ENCODE results near the gene ITGBL1.

ITGBL1 gene

DNA sequence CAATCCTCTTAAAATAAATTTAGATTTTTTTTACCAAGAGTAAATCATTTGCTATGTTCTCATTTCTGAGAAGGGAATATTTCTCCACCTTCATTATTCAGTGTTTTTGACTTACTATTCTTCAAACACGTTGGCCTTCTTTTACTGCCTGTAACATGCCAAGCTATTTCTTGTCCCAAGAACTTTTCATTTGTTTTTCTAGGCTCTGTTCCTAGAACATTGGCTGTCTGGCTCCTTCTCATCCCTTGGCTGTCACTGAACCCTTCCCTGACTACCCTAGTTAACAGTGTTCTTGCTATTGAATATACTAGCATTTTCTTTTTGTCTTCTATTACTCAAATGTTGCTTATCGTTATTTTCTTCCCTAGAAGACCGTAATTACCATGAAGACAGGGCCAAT, 248.1 kb downstream of the ITGBL1 start:
- no peak for DNase-seq (ENCODE audit: low spot score)

DNA sequence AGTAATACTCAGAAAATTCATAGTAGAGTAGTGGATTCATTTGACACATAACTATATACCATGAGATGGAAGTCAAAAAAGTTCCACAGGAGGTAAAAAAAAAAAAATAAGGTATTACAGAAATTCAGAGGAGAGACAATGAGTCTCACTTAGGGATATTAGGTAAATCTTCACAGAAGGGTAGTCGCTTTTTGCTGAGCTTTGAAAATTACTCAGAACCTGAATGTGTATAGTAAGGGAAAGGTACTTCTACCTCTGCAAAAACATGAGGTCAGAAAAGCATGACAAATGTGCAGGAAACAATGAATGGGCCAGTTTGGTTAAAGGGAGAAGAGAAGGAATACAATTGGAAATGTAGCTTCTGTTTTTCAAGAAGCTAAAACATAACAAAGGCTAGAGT, 250.6 kb downstream of the ITGBL1 start:
- no peak for DNase-seq (ENCODE audit: low spot score)

DNA sequence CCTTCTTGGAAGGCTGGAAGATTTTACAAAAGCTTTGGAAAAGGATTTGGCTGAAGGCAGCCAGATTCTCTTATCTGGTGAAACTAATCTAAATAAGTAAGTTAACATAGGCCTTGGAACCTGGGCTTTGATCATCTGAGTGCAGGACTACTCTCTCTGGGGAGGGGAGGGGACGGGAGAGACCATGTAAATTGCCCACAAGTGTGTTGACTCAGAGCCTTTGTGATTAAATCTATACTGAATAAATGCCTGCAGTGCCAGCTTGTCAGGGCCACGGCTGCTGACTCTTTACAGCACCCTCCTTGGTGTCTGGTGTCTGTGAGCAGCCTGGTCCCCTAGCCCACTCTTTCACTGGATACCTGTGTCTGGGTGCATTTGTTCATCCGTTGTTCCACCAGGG, 251.4 kb downstream of the ITGBL1 start:
- no peak for DNase-seq (ENCODE audit: low spot score)

DNA sequence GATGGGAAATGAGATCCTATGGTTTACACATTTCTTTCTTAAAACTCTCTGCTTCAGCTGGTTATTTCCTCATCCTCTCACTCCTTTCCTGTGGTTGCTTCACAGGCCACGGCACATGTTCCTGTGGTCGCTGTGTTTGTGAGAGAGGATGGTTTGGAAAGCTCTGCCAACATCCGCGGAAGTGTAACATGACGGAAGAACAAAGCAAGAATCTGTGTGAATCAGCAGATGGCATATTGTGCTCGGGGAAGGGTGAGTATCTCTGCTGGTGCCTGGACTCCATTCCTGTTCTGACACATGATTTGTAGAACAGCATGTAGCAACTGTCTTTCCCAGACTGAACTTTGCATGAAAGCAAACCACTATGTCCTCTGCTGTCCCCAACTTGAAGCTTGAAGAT, 254.2 kb downstream of the ITGBL1 start:
- peak; percentile 72 for DNase-seq (ENCODE audit: low spot score)

DNA sequence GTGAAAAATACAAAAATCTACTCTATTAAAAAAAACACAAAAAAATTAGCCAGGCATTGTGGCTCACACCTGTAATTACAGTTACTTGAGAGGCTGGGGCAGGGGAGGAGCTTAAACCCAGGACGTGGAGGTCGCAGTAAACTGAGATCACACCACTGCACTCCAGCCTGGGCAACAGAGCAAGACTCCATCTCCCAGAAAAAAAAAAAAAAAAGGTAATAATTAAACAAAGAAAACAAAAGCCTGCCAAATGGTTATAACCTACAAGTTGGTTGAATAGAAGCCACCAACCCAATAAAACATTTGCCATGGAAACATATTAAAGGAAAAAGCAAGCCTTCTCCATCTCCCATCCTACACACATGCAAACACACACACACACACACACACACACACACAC, 255.2 kb downstream of the ITGBL1 start:
- DNase-seq (ENCODE audit: low spot score), result no peak

DNA sequence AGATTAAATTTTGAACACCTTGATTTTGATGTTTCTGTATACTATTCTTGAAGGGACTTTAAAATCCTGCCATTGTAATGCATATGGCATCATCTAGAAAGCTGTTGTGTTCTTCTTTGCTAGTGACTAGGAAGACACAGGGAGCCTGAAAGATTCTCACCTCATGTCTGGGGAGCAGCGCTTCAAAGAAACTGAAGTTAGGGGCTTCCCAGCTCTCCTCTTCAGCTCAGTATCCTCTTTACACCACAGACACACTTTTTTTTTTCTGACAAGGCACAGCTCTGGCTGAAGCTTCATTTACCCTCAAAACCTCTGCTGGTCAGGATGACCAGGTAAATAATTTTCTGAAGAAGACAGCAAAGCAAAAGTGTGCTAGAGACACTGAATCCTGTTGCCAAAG, 255.6 kb downstream of the ITGBL1 start:
- no peak for DNase-seq (ENCODE audit: low spot score)

DNA sequence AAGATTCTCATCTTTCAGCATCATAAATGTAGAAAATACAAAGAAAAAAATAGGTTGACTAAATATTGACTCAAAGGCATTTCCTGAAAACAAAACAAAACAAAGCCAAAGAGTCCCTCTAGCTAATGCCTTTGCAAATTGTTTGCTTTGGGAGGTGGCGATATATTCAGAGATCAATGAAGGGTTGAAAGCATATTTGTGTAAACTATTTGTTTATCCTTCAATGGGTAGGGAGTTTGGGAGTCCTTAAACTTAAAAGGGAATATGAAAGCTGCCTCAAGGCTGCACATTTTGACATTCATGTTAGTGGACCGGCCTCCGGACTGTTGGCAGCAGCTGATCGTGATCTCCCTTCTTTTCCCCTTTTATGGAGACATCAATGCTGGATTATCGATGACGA, 257.5 kb downstream of the ITGBL1 start:
- DNase-seq (ENCODE audit: low spot score), result no peak

DNA sequence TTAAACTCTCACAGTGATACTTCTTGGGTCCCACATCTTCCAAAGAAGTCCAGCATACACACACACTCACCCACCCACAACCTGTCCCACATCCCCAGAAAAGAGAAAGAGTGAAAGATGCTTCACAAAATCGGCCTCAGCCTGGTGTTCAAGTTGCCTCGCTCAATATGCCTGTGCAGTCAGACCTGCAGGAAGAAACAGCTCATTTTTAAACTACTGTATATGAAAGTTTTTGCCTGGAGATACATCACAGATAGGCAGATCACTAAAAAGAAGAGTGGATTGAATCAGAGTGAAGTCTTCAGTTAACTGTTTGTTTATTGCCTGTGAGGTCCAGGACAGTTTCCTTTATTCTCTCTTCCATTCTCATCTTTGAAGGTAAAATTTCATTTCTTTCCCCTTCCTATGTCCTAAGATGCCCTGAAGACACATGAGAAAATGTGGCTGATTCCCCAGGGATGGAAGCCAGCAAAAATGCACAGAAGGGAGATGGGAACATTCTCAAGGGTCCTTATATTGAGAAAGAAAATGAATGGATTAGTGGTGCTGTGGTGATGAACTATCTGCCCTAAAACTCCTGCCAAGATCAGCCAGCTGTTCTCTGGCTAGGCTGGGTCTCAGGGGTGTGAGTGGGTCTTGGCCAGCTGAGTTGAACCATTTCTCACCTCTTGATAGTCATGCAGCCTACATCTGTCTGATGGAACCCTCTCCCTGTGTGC, 259.0 kb downstream of the ITGBL1 start:
- no peak for DNase-seq (ENCODE audit: low spot score)

DNA sequence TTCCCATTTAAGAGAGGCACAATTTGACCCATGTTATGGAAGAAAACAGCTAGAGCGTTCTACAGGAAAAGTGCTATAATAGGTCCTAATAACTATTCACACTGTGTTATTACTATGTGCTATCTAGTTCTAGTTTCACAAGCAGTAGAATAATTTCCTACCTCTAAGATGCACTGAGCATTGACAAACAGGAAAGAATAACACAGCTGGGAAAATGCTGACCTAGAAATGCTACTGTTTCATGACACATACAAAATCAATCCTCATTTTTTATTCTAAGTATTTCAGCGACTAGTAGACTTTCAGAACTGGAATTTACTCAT, 259.5 kb downstream of the ITGBL1 start:
- no peak for DNase-seq (ENCODE audit: low spot score)

DNA sequence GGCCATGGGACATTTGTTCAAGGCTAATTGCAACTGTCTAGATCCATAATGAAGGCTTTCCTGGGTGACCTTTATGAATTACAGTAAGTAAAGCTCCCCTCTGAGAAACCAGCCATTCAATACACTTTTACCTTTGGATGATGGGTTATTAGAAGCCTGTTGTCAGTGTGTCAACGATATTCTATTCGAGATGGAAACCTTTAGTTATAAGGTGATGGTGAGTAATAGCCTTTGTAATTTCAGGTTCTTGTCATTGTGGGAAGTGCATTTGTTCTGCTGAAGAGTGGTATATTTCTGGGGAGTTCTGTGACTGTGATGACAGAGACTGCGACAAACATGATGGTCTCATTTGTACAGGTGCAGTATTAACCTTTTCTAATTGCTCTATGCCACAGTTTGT, 261.7 kb downstream of the ITGBL1 start:
- DNase-seq (ENCODE audit: low spot score), result no peak

DNA sequence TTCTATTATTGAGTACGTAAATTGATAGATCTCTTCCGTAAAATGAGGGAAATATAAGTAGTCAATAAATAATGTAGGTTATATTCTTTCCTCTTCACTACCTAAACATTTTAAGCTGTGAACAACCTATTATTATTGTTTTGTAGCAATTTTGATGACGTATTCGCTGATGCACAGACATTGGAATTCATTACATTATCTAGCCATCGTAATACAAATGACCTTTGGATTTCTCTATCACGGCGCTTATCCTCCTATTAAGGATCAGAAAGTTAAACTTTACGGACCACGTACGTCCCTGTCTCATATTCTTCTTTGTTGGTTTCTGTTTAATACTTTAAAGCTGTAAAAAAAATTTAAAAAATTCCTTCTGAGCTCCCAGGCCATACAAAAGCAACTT, 264.9 kb downstream of the ITGBL1 start:
- DNase-seq (ENCODE audit: low spot score), result no peak

DNA sequence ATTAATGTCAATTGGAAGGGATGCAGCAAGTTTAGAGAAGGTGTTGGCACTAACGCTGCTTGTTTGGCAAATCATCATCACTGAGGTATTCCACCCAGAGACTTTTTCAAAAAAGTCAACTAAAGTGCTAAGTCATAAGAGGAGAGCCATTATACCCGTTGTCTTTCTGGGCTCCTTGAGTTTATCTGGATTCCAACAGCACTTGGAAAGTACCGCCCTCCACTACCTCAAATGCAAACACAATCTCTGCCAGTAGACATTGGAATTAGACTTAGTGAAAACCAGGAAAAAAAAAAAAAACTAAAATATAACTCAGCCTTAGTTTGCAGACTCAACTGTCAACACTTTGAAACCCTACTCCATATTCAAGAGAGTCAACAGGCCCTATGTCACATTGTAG, 266.0 kb downstream of the ITGBL1 start:
- no peak for DNase-seq (ENCODE audit: low spot score)

DNA sequence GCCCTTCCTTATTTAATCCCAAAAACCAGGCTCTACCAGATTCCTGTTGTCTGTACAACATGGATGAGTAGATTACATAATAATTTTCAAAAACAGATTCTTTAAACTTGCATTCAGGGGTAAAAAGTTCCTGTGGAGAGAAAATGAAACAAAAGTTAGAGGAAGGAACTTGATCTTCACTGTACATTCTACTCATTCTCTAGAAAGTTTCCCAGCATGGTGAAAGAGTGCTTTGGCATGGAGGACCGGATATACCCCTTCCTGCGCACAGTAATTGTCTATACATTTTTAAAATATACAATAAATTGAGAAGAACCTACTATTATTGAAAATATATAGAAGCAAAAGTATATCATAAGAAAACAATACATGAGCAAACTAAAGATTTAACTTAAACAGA, 274.2 kb downstream of the ITGBL1 start:
- no peak for DNase-seq (ENCODE audit: low spot score)

DNA sequence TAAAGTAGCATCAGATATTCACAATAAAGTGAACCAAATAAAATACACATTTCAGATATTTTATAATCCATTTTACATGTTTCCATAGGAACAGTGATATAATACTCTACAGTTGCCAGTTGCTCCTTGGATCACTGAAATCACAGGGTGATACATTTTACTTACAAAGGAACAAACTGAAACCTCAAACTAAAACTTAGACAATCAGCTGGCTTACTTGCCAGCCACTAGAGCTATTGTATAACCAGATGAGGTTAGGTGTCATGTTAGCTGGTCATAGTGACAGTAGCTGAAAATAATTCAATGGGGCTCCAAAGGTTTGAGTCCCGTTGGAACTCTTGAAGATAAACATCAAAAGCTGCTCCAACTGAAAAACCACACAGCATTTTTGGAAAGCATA, 274.6 kb downstream of the ITGBL1 start:
- DNase-seq (ENCODE audit: low spot score), result no peak

DNA sequence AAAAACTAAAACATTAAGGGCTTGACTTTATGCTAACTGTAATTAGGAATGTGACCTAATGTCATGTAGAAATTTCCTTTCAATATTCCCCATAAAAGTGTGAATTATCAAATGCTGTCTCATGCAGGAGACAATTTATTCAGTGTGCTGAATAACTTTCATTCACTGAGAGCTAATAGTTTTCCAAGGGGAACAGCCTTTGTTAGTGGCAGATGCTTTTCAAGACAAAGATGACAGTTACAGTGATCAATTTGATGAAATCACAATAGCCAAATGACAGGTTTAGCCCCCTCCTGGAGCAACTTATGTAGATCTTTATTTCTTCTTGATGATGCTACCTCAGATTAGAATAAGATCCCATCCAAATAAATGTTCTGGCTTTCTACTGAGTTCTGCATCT, 275.5 kb downstream of the ITGBL1 start:
- DNase-seq (ENCODE audit: low spot score), result no peak

DNA sequence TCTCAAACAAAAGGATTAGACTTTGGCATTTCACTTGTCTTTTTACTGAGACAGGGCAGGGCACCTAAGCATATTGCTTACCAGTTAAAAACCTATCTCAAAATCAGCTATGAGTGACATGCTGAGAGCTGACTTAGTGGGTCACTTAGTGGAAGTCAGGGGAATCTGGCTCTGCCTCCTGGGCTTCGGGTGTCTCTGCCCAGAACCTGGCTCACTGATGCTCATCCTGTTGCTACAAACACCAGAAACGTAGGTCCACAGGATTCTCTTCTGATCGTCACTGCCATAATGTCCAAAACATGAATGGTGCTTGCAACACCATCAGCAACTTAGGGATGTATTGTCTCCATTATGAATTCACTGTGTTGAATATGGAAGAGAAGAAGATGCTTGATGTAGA, 276.1 kb downstream of the ITGBL1 start:
- DNase-seq (ENCODE audit: low spot score), result peak; percentile 52

DNA sequence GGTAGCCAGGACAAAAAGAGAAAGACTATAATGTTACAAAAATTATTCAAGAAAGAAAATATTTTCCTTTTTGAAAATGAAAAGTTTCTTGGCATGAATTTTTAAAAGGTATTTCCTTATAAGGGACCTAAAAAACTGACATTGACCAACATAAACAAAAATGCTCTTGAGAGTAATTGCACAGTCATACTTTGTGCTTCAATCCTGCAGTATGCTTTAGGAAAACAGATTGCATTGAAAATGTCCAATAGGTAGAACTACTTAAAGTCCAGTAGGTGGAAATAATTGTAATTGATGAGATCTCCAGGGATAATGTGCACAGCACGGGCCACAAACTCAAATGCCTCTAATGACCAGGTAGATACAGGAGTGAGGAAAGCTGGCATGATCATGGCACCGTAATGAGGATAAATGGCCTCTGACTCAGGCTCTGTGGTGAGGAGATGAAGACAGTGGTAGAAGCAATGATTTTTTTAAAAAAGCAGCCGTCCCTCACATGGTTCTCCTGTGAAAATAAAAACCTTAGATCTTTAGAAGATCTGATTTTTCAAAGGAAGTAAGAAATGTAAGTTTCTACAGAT, 278.0 kb downstream of the ITGBL1 start:
- no peak for DNase-seq (ENCODE audit: low spot score)

DNA sequence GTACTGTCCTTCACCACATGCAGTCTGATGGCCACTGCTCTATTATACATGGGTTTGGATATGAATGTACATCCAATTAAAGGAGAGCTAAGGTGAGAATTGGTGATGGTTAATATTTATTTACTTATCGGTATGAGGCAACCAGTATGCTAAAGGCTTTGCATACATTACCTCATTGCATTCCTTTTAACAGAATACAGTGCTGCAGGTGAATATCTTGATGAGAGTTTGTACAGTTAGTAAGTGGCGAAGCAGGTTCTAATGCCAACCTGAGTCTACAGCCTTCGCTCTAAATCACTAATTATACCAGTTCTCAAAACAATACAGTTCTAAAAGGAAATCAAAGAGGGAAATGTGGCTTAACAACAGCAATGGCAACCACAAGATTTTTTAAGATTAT, 284.1 kb downstream of the ITGBL1 start:
- no peak for DNase-seq (ENCODE audit: low spot score)

DNA sequence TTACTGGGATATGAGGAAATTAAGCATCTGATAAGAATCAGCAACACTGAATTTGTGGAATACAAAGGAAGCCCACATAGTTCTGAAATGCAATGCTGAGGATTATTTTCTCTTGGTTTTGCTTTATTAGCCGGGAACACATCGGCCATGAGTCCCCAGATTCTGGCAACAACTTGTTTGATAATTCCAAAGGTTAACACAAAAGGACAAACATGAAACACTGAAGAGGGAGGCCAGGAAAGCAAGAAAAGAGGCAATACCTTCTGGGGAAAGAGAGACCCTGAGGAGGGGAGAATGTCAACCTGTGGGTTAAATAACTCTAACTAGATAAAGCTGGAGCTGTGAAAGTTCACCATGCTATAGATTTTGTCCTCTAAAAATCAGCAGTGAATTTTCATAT, 285.9 kb downstream of the ITGBL1 start:
- no peak for DNase-seq (ENCODE audit: low spot score)

DNA sequence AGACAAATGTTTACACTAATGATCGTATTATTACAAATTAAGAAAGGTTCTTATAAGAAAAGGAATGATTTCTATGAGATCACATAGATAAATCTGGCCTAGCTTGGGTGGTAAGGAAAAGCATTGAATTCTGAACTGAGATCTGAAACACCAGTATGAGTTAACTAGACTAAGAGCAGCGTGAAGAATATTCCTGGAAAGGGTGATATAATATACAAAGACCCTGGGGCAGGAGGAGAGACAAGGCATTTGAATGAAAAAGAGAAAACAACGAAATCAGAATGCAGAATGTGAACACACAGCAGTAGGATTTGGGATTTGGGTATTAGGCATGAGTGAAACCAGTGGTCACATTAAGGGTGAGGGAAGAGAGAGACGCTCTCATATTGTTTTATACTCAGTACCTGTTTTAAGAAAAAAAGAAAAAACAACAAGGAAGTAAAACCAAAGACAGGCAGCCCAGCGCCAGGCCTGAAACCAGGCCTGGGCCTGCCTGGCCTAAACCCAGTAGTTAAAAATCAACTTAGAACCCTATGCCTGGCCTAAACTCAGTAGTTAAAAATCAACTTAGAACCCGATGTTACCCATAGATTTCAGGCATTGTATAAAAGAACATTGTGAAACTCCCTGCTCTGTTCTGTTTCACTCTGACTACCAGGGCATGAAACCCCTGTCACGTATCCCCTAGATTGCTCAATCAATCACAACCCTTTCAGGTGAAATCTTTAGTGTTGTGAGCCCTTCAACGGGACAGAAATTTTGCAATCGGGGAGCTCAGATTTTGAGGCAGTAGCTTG, 287.1 kb downstream of the ITGBL1 start:
- DNase-seq (ENCODE audit: low spot score), result no peak

DNA sequence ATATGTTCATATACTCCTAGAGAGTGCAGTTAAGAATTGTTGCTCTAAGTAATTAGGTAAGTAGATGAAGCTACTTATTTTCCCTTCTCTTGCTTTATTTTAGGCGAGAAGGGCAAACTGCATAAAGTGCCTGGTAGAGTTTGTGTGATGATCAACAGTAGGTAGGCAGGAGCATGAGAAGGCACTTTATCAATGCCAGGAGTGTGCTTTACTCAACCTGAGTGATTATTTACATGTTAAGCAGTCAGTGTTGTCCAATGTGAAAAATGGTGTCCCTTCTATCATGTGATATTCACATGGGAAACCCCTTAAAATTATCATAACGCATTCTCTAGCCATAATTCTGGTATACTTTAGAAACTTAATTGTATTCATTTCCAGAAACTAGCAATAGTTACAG, 294.0 kb downstream of the ITGBL1 start:
- DNase-seq (ENCODE audit: low spot score), result no peak

DNA sequence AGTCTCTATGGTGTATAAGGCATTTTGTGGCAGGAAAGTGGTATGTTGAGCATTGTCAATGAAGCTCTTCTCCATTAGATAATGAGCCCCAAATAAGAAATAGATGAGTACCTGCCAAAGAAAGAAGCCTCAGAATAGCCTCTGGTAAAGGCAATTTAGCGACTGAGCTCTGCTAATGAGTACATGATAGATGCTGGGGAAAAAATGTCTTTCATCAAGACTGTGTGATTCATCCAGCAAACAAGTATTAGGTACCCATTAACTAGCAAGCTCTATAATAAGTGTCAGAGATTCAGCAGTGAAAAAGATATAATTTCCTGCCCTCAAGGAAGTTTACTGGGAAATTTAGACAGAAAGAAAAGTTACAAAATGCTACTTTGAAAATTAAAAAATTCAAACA, 294.6 kb downstream of the ITGBL1 start:
- DNase-seq (ENCODE audit: low spot score), result no peak

DNA sequence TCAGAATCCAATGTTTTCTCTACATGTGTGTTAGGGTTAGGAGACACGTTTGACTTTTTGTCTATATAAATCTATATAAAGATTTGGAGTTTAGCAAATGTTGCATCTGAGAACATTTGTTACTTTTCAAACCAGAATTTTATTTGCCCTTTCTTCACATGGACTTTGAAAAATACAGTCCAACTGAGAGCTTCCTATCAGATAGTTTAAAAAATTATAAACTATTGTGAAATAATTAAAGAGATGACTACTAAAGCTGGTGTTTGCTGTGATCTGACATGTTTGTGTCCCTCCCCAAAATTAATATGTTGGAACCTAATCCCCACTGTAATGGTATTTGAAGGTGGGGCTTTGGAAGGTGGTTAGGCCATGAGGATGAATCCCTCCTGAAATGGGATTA, 297.1 kb downstream of the ITGBL1 start:
- no peak for DNase-seq (ENCODE audit: low spot score)

DNA sequence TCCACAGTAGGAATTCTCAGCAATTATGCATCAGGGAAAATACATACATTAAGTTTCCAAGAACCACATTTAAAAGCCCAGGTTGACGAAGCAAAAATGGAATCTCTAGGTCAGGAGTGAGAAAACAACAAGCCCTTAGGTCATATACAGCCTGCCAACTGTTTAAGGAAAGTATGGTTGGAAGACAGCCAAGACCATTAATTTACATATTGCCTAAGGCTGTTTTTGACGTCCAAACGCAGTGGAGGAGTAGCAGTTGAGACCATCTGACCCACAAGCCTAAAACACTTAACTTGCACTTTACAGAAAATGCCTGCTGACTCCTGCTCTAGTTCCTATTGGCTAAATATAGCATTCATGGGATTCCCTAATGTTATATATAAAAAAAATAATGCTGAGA, 299.0 kb downstream of the ITGBL1 start:
- DNase-seq (ENCODE audit: low spot score), result no peak

All from cerebellar cortex (tissue), 1 donor.